GM19099 (cell line): ENCODE data around the gene VPS13D.
A peak's percentile ranks its signal among the peaks of the same experiment; 100 is the strongest.

Experiments used
- POLR2A ChIP-seq: IDR thresholded peaks from 3 replicates; pipeline ENCODE4 v1.6.1; 2011; ENCODE audit warnings: low read depth; ENCODE audit not compliant: insufficient read length; ENCODE audit errors: extremely low read depth

The VPS13D gene, protein sequence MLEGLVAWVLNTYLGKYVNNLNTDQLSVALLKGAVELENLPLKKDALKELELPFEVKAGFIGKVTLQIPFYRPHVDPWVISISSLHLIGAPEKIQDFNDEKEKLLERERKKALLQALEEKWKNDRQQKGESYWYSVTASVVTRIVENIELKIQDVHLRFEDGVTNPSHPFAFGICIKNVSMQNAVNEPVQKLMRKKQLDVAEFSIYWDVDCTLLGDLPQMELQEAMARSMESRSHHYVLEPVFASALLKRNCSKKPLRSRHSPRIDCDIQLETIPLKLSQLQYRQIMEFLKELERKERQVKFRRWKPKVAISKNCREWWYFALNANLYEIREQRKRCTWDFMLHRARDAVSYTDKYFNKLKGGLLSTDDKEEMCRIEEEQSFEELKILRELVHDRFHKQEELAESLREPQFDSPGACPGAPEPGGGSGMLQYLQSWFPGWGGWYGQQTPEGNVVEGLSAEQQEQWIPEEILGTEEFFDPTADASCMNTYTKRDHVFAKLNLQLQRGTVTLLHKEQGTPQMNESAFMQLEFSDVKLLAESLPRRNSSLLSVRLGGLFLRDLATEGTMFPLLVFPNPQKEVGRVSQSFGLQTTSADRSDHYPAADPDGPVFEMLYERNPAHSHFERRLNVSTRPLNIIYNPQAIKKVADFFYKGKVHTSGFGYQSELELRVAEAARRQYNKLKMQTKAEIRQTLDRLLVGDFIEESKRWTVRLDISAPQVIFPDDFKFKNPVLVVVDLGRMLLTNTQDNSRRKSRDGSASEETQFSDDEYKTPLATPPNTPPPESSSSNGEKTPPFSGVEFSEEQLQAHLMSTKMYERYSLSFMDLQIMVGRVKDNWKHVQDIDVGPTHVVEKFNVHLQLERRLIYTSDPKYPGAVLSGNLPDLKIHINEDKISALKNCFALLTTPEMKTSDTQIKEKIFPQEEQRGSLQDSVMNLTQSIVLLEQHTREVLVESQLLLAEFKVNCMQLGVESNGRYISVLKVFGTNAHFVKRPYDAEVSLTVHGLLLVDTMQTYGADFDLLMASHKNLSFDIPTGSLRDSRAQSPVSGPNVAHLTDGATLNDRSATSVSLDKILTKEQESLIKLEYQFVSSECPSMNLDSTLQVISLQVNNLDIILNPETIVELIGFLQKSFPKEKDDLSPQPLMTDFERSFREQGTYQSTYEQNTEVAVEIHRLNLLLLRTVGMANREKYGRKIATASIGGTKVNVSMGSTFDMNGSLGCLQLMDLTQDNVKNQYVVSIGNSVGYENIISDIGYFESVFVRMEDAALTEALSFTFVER (N-terminal part only)

DNA sequence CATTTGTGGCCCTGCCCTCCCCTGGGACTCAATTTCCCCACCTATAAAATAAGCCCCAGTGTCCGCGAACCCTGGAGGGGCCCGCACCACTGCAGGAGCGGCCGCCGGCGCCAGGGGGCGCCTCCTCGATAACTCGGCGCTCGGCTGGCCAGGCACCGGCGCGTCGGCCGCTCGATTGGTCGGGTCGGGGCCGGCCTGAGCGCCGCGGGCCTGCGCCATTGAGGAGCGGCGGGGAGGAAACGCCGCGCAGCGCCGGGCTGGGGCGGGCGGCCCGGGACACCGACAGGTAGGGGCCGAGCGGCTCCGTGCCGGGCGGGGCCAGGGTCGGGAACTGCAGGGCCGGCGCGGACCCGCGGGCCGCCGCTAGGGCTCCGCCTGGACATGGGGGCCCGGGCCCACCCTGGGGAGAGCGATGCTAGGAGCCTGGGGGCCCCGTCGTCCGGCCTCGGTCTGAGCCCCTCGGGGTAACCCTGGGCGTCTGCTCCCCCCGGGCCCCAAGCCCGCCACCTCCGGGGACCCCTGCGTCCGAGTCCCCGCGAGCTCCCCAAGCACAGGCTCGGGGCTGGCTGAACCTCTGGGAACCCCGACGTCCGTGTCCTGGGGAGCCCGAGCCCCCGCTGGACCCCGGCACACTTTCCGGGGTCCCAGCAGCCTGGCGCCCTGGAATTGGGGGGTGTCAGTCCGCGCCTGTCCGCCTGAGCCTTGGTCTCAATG, at the start of gene VPS13D:
VPS13D (plus strand) TSS at position 196 of the 714 bp plus-strand sequence. CDS start 4,237 bp downstream, outside the sequence.
- TF ChIP-seq POLR2A: peak; percentile 65

DNA sequence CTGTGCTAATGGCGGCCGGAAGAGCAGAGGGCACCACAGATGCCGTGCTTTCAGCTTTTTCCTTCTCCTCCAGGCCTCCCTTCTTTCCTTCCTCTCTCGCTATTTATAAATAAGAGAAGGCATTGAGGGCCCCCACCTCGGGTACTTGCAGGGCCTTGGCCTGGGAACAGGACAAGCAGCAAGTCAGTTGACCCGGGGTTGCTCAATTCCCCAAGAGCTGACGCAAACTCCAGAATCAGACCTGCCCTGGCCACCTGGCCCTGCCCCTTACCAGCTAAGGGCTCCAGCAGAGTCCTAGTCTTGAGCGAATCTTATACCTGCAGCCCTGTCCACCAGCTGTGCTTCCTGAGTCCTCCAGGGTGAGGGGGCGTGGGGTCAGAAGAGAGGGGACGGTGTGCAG, 49.5 kb upstream of the VPS13D start:
- TF ChIP-seq POLR2A: no peak

DNA sequence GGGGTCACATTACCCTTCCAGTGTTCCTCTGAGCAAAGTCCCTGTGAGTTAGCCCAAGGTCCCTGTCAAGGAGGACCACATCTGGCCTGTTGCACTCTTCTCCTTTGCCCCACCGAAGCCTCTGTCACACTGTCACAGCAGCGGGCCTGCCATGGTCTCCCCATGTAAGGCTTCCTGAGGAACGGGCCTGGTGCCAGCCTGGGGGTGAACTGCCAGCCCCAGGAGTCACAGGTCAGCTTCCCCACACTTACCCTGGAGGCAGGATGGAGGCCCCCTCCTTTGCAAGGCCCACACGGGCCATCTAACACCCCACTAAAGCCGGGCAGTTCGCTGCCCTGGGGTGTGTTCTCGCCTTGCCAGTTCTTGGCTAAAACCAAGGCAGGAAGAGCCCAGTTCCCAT, 48.9 kb upstream of the VPS13D start:
- TF ChIP-seq POLR2A: no peak

DNA sequence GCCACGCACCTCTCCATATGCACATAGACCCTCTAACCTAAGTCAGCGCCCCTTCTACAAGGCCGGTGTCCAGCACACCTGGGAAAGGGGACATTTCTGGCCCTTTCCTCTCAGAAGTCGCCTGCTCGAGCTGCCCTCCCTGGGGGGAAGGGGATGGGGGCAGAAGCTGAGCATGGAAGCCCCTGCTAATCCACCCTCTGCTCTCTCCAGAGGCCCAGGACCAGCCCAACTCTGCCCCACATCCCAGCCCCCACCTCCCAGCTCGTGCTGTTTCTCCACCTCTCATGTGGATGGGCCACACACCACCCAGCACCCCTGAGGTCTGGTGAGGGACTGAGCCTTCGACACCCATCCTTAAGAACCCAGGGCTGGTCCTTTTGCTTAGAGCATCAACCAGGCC, 48.3 kb upstream of the VPS13D start:
- TF ChIP-seq POLR2A: no peak

DNA sequence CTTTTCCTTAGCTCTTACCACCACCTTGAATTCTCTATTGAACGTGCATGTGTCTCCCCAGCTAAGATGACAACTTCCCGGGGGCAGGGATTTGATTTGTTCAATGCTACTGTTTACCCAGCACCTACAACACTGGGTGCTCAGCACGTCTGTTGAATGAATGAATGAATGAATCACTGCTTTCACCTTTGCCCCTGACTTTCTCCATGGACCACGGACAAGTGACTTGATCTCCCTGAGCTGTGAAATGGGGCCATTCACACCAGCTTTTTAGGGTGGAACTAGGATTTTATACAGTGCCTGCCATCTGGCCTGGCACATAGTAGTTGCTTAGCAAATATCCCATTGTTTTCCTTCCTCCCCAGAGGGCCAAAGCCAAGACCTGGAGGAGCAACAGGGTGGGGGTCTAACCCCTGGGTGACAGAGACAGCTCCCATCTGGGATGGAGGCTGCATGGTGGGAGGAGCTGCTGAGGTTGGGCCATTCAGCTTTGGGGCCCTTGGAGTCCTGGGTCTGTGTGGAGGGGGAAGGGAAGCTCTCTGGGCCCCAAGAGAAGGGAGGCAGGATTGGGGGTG, 47.3 kb upstream of the VPS13D start:
- no peak for TF ChIP-seq POLR2A

DNA sequence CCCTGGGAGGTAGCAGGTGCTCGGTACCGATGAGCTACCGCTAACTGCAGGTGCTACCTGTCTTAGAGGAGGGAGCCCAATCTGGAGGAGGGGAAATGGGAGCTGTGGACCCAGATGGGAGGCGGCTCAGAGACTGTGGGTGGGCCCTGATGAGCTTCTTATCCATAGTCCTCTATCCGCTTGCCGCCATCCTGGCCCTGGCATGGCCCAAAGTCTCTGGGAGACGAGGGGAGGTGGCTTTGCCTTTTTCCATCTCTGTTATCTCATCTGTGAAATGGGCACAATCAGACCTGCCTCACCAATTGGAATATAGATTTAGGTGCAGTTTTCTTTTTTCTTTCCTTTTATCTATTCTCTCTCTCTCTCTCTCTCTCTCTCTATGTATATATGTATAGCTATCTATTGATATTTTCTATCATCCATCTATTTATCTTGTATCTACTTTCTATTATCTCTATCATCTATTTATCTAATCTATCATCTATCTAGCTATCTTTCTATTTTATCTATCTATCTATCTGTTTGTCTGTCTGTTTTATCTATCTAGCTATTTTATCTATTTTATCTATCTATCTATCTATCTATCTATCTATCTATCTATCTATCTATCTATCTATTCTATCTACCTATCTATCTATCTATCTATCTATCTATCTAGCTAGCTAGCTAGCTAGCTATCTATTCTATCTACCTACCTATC, 46.6 kb upstream of the VPS13D start:
- TF ChIP-seq POLR2A: no peak

DNA sequence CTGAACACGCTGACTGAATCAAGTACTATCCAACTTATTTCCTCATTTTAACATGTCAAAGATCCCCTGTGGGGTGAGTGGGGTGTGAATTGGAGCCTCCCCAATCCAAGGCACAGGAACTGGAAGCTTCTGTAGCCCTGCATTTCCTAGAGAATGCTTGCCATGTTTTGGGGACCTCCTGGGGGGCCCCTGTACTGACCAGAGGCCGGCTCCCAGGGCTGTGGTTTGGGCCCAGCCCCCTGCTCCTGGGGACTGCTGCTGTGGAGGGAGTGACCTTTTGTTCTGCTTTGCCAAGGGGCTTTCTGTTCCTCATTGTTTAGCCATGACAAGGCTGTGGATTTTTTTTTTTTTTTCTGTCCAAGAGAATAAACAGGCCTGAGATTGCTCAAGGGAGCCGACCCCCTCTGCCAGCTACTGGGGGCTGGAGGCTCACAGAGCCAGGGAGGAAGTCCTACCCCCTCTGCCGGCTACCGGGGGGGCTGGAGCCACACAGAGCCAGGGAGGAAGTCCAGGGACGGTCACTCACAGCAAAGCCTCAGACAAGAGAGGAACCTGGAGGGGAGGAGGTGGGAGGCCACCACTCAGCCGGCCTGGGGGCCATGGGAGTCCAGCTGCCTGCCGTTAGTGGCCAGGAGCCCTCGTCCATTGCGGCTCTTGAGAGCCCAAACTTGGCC, 45.7 kb upstream of the VPS13D start:
- TF ChIP-seq POLR2A: no peak

DNA sequence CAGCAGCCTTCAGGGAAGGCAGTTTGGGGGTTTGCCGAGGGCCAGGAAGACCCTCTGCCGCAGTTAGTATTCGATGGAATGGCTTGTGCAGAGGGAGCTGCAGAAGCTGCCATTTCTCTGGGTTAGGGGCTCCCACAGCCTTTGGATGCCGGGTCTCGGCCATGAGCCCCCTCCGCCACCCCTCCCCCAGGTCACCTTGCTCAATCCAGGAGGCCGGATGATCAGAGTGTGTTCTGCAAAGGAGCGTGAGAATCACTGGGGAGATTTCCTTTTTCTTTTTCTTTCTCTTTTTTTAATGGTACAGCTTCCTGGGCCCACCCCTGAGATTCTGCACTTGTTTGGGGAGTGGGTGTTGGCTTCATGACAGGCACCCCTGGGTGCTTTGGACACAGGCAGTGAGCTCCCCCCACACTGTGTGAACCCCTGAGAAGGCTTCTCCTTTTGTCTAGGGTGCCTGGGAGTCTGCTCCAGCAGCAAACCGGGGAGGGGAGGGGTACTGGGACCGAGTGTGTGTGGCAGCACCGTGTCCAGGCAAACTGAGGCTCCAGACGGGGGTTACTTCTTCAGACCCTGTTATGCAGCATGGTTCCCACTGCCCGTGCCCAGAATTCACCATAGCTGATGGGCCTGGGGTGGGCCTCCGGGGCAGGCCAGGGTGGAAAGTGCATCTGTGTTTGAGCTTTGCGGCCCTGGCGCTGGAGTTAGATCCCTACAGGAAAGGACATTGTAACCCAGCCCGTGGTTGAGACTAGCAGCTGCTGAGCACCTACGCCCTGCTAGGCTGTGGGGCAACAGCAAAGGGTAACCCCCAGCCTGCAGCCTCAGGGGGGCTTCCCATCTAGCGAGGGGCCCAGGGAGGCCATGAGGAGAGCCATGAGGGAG, 44.6 kb upstream of the VPS13D start:
- TF ChIP-seq POLR2A: no peak

DNA sequence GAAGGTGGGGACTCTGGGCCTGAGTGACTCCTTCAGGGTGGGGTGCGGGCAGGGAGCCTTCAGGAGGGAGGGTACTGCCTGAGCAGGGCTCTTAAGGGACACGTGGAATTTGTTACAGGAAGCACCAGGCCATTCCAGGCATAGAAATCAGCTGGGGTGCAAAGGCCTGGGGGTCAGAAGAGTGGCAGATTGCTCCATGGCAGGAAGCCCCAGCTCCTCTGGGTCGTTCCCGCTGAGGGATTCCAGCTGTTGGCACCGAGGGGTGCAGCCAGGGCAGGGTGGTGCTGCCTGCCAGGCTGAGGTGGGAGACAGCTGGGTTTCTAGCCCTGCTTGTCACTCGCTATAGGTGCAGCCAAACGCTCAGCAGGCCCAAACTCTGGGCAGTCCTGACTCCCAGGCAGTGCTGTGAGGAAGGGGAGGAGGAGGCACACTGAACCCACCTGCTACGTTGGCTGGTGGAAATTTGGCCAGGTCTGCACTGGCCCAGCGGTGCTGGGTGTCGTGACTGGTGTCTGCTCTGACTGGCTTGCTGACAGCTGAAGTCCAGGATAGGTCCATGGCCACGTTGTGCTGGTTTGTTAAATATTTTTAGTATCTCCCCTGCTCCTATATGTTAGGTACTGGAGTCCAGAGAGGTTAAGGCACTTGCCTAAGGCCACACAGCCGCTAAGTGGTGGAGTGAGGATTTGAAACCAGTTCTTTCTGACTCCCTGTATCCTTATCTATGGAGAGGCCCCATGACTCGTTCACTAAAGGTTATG, 43.7 kb upstream of the VPS13D start:
- no peak for TF ChIP-seq POLR2A

DNA sequence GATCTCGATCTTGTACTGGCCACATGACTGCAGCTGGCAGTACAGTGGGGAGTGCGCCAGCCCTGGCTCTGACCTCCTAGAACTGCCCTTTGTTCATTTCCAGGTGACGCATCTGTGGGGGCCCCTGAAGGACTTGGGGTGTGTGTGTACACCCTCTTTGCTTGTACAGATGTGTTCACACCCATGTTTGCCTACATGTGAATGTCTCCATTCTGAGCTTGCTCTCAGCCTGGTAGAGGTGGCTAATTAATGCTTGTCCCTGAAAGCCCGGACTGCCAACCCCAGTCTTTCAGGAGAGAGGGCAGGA, 43.2 kb upstream of the VPS13D start:
- TF ChIP-seq POLR2A: no peak

DNA sequence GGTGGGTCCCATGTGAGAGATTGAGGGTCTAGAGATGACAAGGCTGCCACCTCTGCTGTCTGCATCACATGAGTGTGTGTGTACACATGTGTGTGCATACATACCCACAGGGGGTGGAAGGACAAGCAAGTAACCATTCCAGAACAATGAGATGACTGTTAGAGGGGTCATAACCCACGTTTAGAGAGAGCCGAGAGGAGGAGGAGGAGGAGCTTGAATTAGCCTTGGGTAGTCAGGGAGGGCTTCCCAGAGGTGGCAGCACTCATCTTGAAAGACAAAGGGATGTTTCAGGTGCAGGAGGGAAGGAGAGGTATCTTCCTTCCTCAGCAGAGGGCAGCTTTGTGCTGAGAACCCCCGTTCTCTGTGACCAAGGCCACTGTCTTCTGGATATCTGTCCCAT, 41.7 kb upstream of the VPS13D start:
- TF ChIP-seq POLR2A: no peak
